Karpas-422 (cell line): Measurements from ENCODE around the gene LMAN2. TPM values are rescaled to one million over a fixed set of nuclear protein-coding genes. Genes with fewer than 3 reads are reported as not detected.

ENCODE experiments used
- DNase-seq: peaks from one replicate; pipeline ENCODE4 v3.0.0-alpha.2; 2015
- H2AFZ ChIP-seq: fragments of 200-600 bp; sonication (generic); 2 replicates; pipeline ENCODE4 v1.6.1; 2014; ENCODE audit warnings: antibody characterized with exemption, low read length, mixed read lengths
- H3K27ac ChIP-seq: fragments of 200-600 bp; sonication (generic); 2 replicates; pipeline ENCODE4 v1.5.1; 2014; ENCODE audit warnings: mild to moderate bottlenecking, low read length, moderate library complexity
- H3K27me3 ChIP-seq: fragments of 200-600 bp; sonication (generic); 2 replicates; pipeline ENCODE4 v1.6.1; 2014; ENCODE audit warnings: low read length, mixed read lengths
- H3K36me3 ChIP-seq: fragments of 200-600 bp; sonication (generic); 2 replicates; pipeline ENCODE4 v1.6.1; 2014; ENCODE audit warnings: low read length, mixed read lengths; ENCODE audit not compliant: insufficient read depth
- H3K4me1 ChIP-seq: fragments of 200-600 bp; sonication (generic); 2 replicates; pipeline ENCODE4 v1.6.1; 2014; ENCODE audit warnings: mild to moderate bottlenecking, low read length, mixed read lengths
- H3K4me2 ChIP-seq: fragments of 200-600 bp; sonication (generic); 2 replicates; pipeline ENCODE4 v1.6.1; 2014; ENCODE audit warnings: low read length, low read depth, mild to moderate bottlenecking; ENCODE audit not compliant: poor library complexity, severe bottlenecking
- H3K4me3 ChIP-seq: fragments of 200-600 bp; sonication (generic); 2 replicates; pipeline ENCODE4 v1.5.1; 2014; ENCODE audit warnings: mild to moderate bottlenecking, antibody characterized with exemption, low read length, mixed read lengths
- H3K79me2 ChIP-seq: fragments of 200-600 bp; sonication (generic); 2 replicates; pipeline ENCODE4 v1.6.1; 2014; ENCODE audit warnings: mild to moderate bottlenecking, low read length, mixed read lengths
- H3K9ac ChIP-seq: fragments of 200-600 bp; sonication (generic); 2 replicates; pipeline ENCODE4 v1.6.0; 2014; ENCODE audit warnings: low read length
- H3K9me2 ChIP-seq: fragments of 200-600 bp; sonication (generic), shearing (Covaris generic); replicated peaks from 2 replicates; pipeline ENCODE4 v1.6.0; 2014; ENCODE audit warnings: mild to moderate bottlenecking, low read length, moderate library complexity; ENCODE audit not compliant: insufficient read depth
- H3K9me3 ChIP-seq: fragments of 300-700, 200-600 bp; sonication (generic); 2 replicates; pipeline ENCODE4 v1.6.1; 2014; ENCODE audit warnings: low read length, mixed read lengths
- H4K20me1 ChIP-seq: fragments of 200-600 bp; sonication (generic); 2 replicates; pipeline ENCODE4 v1.6.1; 2014; ENCODE audit warnings: mild to moderate bottlenecking, antibody characterized with exemption, low read length, low read depth; ENCODE audit not compliant: insufficient read depth
- total RNA-seq: library from RNA; depleted of rRNA; stranded (reverse); fragments of >200 nt; shearing (Covaris generic); gene quantifications from 2 replicates; pipeline ENCODE4 v1.2.3, GENCODE V29; 2014; ENCODE audit warnings: low replicate concordance; rRNA removed

The LMAN2 gene
- total RNA-seq, 1 experiment from 2014 or later = 116 TPM

DNA sequence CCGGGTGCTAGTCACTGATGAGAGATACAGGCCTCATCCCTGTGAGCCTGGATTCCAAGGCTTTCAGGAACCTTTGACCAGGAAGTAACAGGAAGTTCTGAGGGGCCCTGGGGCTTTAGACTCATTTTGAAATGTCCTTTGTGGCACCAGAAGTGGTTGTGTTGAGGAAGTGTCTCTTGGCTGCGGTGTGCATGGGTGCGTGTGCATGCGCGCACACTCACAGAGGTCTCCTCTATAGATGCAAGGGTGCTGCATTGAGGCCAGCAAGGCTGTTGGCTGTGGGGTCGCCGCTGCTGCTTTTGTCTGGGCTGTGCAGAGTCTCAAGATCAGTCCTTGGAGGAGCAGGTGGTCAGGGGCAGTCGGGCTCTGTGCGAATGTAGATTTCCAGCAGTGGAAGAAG lies 55.5 kb downstream of the LMAN2 start:
- Histone ChIP-seq H3K9me3 (no peaks in the 10 kb centered on the region), H3K9me2 (no peaks in the 10 kb centered on the region), H4K20me1 (peaks cover 14% of the 10 kb centered on the region), H3K27me3 (no peaks in the 10 kb centered on the region), H3K79me2 (peaks cover 8% of the 10 kb centered on the region; the same call in 1 of the 2 replicates), H3K4me3 (no peak overlapping the region), H2AFZ (no peak overlapping the region), H3K36me3 (peaks cover 38% of the 10 kb centered on the region; the same call in 1 of the 2 replicates), H3K4me1 (peaks cover 59% of the 10 kb centered on the region), H3K4me2 (no peak overlapping the region), H3K27ac (no peak overlapping the region), H3K9ac (no peak overlapping the region)
- no peak for DNase-seq

- Histone ChIP-seq H3K36me3 (peaks cover 41% of the 10 kb centered on the region; the same call in 1 of the 2 replicates), H3K9me2 (no peaks in the 10 kb centered on the region), H3K27ac (no peak overlapping the region), H3K4me2 (no peak overlapping the region), H2AFZ (no peak overlapping the region), H3K9me3 (no peaks in the 10 kb centered on the region), H4K20me1 (peaks cover 14% of the 10 kb centered on the region), H3K9ac (no peak overlapping the region), H3K4me3 (no peak overlapping the region), H3K27me3 (no peaks in the 10 kb centered on the region), H3K4me1 (peaks cover 54% of the 10 kb centered on the region), H3K79me2 (peaks cover 10% of the 10 kb centered on the region; the same call in 1 of the 2 replicates)
- no peak for DNase-seq
Observed at GRCh38 chr5:177294632-177295031, 56.8 kb downstream of the LMAN2 start.

DNA sequence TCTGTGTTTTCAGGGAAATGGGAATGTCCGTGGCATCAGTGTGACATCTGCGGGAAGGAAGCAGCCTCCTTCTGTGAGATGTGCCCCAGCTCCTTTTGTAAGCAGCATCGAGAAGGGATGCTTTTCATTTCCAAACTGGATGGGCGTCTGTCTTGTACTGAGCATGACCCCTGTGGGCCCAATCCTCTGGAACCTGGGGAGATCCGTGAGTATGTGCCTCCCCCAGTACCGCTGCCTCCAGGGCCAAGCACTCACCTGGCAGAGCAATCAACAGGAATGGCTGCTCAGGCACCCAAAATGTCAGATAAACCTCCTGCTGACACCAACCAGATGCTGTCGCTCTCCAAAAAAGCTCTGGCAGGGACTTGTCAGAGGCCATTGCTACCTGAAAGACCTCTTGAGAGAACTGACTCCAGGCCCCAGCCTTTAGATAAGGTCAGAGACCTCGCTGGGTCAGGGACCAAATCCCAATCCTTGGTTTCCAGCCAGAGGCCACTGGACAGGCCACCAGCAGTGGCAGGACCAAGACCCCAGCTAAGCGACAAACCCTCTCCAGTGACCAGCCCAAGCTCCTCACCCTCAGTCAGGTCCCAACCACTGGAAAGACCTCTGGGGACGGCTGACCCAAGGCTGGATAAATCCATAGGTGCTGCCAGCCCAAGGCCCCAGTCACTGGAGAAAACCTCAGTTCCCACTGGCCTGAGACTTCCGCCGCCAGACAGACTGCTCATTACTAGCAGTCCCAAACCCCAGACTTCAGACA lies 57.5 kb downstream of the LMAN2 start:
- no peak for DNase-seq
- H3K27ac ChIP-seq = no peak overlapping the region
- no peaks in the 10 kb centered on the region for H3K9me3 ChIP-seq
- H3K4me3 ChIP-seq = no peak overlapping the region
- H3K9me2 ChIP-seq = no peaks in the 10 kb centered on the region
- no peaks in the 10 kb centered on the region for H3K27me3 ChIP-seq
- peaks cover 11% of the 10 kb centered on the region for H4K20me1 ChIP-seq
- H3K9ac ChIP-seq = no peak overlapping the region
- no peak overlapping the region for H2AFZ ChIP-seq
- H3K79me2 ChIP-seq = peaks cover 12% of the 10 kb centered on the region; the same call in 1 of the 2 replicates
- peaks cover 48% of the 10 kb centered on the region for H3K4me1 ChIP-seq
- H3K4me2 ChIP-seq = no peak overlapping the region
- H3K36me3 ChIP-seq = peaks cover 45% of the 10 kb centered on the region

- Histone ChIP-seq H3K27me3 (no peaks in the 10 kb centered on the region), H3K79me2 (peaks cover 10% of the 10 kb centered on the region; the same call in 1 of the 2 replicates), H3K4me1 (peaks cover 25% of the 10 kb centered on the region), H4K20me1 (no peaks in the 10 kb centered on the region), H3K4me2 (no peak overlapping the region), H3K9me3 (no peaks in the 10 kb centered on the region), H3K27ac (no peak overlapping the region), H3K9ac (no peak overlapping the region), H3K9me2 (no peaks in the 10 kb centered on the region), H3K36me3 (peaks cover 45% of the 10 kb centered on the region), H3K4me3 (no peak overlapping the region), H2AFZ (no peak overlapping the region)
- no peak for DNase-seq
Observed at GRCh38 chr5:177291735-177292134, 59.7 kb downstream of the LMAN2 start.

GRCh38 chr5:177290816-177291596 lies 60.5 kb downstream of the LMAN2 start:
- Histone ChIP-seq H4K20me1 (no peaks in the 10 kb centered on the region), H3K9me3 (no peaks in the 10 kb centered on the region), H3K27ac (peak overlapping the region; percentile 68), H3K9me2 (no peaks in the 10 kb centered on the region), H3K4me1 (peaks cover 18% of the 10 kb centered on the region), H3K4me2 (no peak overlapping the region), H3K27me3 (no peaks in the 10 kb centered on the region), H3K4me3 (no peak overlapping the region), H2AFZ (no peak overlapping the region), H3K36me3 (peaks cover 45% of the 10 kb centered on the region), H3K79me2 (peaks cover 11% of the 10 kb centered on the region; the same call in 1 of the 2 replicates), H3K9ac (no peak overlapping the region)
- DNase-seq = peak; percentile 50

DNA sequence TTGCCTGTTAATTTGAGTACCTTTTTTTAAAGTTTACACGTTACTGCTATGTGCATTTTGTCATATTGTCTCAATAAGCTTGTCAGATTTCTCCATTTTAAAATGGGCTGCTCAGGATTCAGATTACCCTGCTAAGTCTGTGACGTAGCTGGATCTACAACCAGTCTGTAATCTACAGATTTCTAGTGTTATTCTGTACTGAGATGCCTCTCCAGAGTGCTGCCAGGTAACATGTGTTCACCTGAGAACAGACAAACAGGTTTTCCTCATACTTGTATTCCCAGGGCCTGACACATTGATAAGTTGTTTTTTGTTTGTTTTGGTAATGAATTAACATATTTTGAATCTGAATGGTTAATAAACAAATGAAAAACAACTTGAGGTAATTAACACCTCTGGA lies 63.3 kb downstream of the LMAN2 start:
- Histone ChIP-seq H3K27me3 (no peaks in the 10 kb centered on the region), H3K9me2 (no peaks in the 10 kb centered on the region), H3K36me3 (peaks cover 43% of the 10 kb centered on the region), H3K79me2 (peaks cover 11% of the 10 kb centered on the region; the same call in 1 of the 2 replicates), H3K4me2 (no peak overlapping the region), H3K9me3 (no peaks in the 10 kb centered on the region), H3K4me3 (no peak overlapping the region), H2AFZ (no peak overlapping the region), H4K20me1 (no peaks in the 10 kb centered on the region), H3K9ac (no peak overlapping the region), H3K27ac (no peak overlapping the region), H3K4me1 (peaks cover 10% of the 10 kb centered on the region)
- no peak for DNase-seq

Other genes starting within 250 kb of the LMAN2 start
- gene NSD1, start 217.9 kb downstream of the LMAN2 start, total RNA-seq = 70.9 and 76.5 TPM in 2 replicates
- gene RAB24, start 47.9 kb downstream of the LMAN2 start, total RNA-seq = 11.4 and 30.2 TPM in 2 replicates
- gene PRELID1, start 47.9 kb downstream of the LMAN2 start, total RNA-seq = 112 and 189 TPM in 2 replicates
- 12.6 and 18.3 TPM in 2 replicates for gene MXD3, start 39.8 kb downstream of the LMAN2 start, total RNA-seq
- 22.6 and 70.8 TPM in 2 replicates for gene RGS14, start 6.3 kb upstream of the LMAN2 start, total RNA-seq
- gene SLC34A1, start 32.8 kb upstream of the LMAN2 start, total RNA-seq = not detected in 2 replicates
- not detected in 2 replicates for gene PFN3, start 49.0 kb upstream of the LMAN2 start, total RNA-seq
- gene F12, start 57.9 kb upstream of the LMAN2 start, total RNA-seq = 6.0 and 6.5 TPM in 2 replicates
- 45.5 and 79.1 TPM in 2 replicates for gene GRK6, start 75.0 kb upstream of the LMAN2 start, total RNA-seq
- 26.8 and 59.4 TPM in 2 replicates for gene PRR7, start 95.1 kb upstream of the LMAN2 start, total RNA-seq
- gene DBN1, start 122.0 kb upstream of the LMAN2 start, total RNA-seq = 29.1 and 72.7 TPM in 2 replicates
- gene PDLIM7, start 145.9 kb upstream of the LMAN2 start, total RNA-seq = 53.6 and 138 TPM in 2 replicates
- gene DOK3, start 158.2 kb upstream of the LMAN2 start, total RNA-seq = 138 and 188 TPM in 2 replicates
- 104 and 195 TPM in 2 replicates for gene DDX41, start 165.3 kb upstream of the LMAN2 start, total RNA-seq
- 48.3 and 59.6 TPM in 2 replicates for gene FAM193B, start 202.9 kb upstream of the LMAN2 start, total RNA-seq
- gene TMED9, start 240.5 kb upstream of the LMAN2 start, total RNA-seq = 33.2 and 69.3 TPM in 2 replicates
- gene B4GALT7, start 248.5 kb upstream of the LMAN2 start, total RNA-seq = 24.8 and 42.2 TPM in 2 replicates